ENCODE results near the gene SBNO1.
"Not testable (repeated sequence)": the region's sequence is repeated elsewhere in the genome, so short reads cannot be mapped to it uniquely, and the experiment has no call there.

The SBNO1 gene

DNA sequence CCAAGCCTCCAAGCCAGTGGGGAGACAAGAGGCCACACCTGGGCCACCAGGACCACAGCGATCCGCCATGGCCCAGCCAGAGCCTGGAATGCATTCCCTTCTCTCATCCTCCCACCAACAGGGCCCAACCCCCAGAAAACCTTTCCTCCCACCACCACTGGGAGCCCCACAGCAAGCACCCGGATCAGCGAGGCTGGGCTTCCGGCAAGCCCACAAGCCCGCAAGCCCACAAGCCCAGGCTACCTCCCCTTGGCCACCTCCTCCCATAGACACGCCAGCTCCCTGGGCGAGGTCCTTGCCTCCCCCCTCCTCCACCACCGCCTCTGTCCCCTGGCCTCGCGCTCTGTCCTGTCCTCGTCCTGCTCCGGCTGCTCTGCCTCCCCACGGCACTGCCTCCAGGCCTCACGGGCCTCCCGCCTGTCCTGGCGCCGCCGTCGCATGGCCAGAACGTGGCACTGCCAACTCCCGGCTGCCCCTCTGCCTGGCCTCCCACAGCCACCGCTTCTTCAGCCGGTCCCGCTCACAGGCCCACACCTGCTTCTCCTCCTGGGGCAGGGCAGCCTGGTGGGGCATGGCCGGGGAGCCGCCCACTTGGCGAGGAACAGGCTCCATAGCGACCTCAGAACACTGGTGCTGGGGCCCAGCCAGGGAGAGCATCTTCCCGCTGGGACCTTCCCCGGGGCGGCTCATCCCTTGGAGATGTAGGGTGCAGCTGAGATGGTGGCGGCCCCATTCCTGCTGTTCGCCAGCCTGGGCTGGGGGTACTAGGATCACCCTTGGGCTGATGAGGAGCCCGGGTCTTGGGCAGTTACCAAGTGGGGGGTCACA lies 98.6 kb downstream of the SBNO1 start:
- Mint-ChIP-seq H3K27me3 (no peaks in the 10 kb centered on the region), H3K4me3 (no peak overlapping the region), H3K9me3 (no peaks in the 10 kb centered on the region), H3K4me1 (peaks cover 23 to 54% of the 10 kb centered on the region in 2 donors), H3K36me3 (peaks cover 21 to 33% of the 10 kb centered on the region in 2 donors), H3K27ac (no peak overlapping the region)
- ATAC-seq (replicated peaks) = no peak
- no peak for DNase-seq

DNA sequence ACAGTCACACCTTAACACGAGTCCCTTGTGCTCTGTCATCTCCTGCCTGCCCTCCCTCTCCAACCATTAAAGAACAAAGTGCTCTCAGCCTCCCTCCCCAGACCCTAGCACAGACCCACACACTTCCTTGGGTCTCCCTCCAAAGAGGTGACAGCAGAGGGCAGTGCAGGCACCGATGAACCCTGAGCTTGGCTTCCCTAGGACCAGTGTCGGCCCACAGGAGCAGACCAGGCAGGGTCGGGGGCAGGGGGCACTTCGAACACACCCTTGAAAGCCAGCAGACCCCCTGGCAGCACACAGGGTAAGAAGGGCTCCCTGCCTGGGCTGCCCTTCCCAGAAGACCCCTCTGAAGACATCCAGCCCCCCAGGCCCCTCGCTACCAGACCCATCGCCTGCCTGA lies 100.0 kb downstream of the SBNO1 start:
- H3K27me3 Mint-ChIP-seq = no peaks in the 10 kb centered on the region
- H3K27ac Mint-ChIP-seq = no peak overlapping the region

DNA sequence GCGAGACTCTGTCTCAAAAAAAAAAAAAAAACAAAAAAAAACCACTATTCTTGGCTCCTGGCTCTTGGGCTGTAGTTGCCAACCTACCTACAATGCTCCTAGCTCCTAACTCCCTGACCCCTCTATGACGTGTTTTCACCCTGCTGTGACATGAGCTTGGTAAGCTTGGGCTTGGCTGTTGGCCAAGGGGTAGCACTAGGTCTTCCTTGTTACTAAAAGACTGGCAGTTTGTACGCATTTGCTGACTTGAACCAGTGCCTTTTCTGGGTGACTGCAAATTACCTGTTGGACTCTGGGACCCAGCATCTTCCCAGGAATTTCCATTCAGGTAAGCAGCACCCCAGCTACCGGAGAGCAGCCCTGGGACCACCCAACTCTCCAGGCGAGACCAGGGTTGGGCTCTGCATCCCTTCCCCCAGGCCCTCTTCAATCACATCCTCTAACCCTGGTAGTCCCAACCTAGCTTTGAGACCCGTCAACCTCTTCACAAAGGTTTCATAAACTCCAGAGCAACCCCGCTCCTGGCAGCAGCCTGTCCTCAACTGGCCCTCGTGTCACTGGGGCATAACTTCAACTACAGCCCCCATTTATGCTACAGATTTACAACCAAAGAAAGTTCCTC lies 101.3 kb downstream of the SBNO1 start:
- Mint-ChIP-seq H3K27me3 (no peaks in the 10 kb centered on the region), H3K27ac (peak overlapping the region; percentile 70), H3K9me3 (no peaks in the 10 kb centered on the region), H3K36me3 (peaks cover 25 to 40% of the 10 kb centered on the region in 2 donors), H3K4me1 (peaks cover 9 to 31% of the 10 kb centered on the region in 2 donors), H3K4me3 (no peak overlapping the region)
- ATAC-seq (replicated peaks) (no peak), DNase-seq (no peak)

More for the DNA sequence above, 100.0 kb downstream of the SBNO1 start:
- H3K4me1 Mint-ChIP-seq = peaks cover 17 to 44% of the 10 kb centered on the region in 2 donors
- H3K9me3 Mint-ChIP-seq = no peaks in the 10 kb centered on the region
- peak in 1 of 2 donors; percentile 38 for ATAC-seq (replicated peaks)
- no peak for DNase-seq
- no peak overlapping the region for H3K4me3 Mint-ChIP-seq
- peaks cover 25 to 43% of the 10 kb centered on the region in 2 donors for H3K36me3 Mint-ChIP-seq

GRCh38 chr12:123261196-123261595 lies 103.5 kb downstream of the SBNO1 start:
- ATAC-seq (replicated peaks) = no peak
- Mint-ChIP-seq H3K4me1 (peaks cover 2 to 16% of the 10 kb centered on the region in 2 donors), H3K9me3 (no peaks in the 10 kb centered on the region), H3K36me3 (peaks cover 27 to 42% of the 10 kb centered on the region in 2 donors), H3K27me3 (no peaks in the 10 kb centered on the region), H3K27ac (no peak overlapping the region), H3K4me3 (no peak overlapping the region)
- DNase-seq = no peak

DNA sequence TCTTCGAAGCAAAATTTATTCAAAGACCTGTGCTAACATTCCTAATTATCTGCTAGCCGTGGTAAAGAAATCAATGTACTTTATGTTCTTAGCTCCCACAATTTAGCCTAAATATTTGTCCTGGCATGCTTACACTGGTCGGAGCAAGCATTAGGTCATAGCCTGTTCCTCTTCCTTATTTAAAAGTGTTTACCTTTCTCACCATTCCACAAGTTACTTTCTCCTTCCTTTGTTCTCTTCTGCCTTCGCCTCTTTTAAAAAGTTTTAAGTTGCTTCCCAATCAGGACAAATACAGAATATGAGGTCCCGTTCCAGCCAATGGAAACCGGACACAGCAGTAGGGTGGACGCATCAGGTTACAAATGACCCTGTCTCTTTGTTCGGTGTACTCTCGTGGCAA lies 104.6 kb downstream of the SBNO1 start:
- DNase-seq = no peak
- H3K4me1 Mint-ChIP-seq = peaks cover 2 to 8% of the 10 kb centered on the region in 2 donors
- no peaks in the 10 kb centered on the region for H3K27me3 Mint-ChIP-seq
- no peak overlapping the region for H3K27ac Mint-ChIP-seq
- H3K9me3 Mint-ChIP-seq = no peaks in the 10 kb centered on the region
- peaks cover 29 to 39% of the 10 kb centered on the region in 2 donors for H3K36me3 Mint-ChIP-seq
- ATAC-seq (replicated peaks) = no peak
- no peak overlapping the region for H3K4me3 Mint-ChIP-seq

GRCh38 chr12:123258593-123258992 lies 106.1 kb downstream of the SBNO1 start:
- Mint-ChIP-seq H3K4me3 (no peak overlapping the region), H3K36me3 (peaks cover 23 to 41% of the 10 kb centered on the region in 2 donors), H3K9me3 (no peaks in the 10 kb centered on the region), H3K27ac (no peak overlapping the region), H3K27me3 (no peaks in the 10 kb centered on the region), H3K4me1 (peaks cover 0 to 2% of the 10 kb centered on the region in 2 donors)
- no peak for ATAC-seq (replicated peaks)
- DNase-seq = no peak

GRCh38 chr12:123254853-123255446 lies 109.7 kb downstream of the SBNO1 start:
- Mint-ChIP-seq H3K27me3 (no peaks in the 10 kb centered on the region), H3K27ac (no peak overlapping the region), H3K4me1 (peaks cover 20% of the 10 kb centered on the region in 2 donors), H3K36me3 (peaks cover 16 to 36% of the 10 kb centered on the region in 2 donors), H3K9me3 (no peaks in the 10 kb centered on the region), H3K4me3 (no peak overlapping the region)
- ATAC-seq (replicated peaks) (no peak), DNase-seq (no peak)

DNA sequence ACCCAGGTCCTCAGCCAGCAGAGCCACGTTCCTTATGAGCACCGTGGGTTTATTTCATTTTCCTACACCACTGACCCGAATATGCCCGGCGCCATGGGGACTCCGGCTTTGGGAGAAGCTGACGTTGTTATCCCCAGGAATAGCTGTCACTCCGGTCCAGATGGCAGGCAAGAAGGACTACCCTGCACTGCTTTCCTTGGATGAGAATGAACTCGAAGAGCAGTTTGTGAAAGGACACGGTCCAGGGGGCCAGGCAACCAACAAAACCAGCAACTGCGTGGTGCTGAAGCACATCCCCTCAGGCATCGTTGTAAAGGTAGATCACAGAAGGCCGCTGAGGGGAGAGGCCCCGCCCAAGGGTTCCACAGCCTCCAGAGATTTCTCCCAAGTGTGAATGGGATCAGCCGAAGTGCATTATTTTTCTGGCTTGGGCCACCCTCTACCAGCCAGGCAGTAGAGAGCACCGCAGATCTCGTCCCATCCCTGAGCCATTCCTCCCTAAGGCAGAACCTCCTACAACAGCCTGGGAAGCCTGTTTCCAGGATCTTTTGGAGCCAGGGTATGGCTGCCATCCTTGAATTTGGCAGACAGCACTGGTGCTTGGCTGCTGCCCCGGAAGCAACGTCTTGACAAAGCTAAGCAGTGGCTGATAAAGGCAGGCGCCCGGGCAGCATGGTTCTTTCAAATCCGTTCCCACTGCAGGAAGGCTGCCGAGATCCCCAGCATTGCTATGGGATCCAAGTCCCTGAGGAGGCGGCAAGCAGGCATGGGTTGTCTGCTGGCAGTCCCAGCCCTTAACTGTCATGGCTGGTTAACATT lies 110.8 kb downstream of the SBNO1 start:
- Mint-ChIP-seq H3K4me1 (peaks cover 22% of the 10 kb centered on the region in 2 donors), H3K4me3 (no peak overlapping the region), H3K27ac (no peak overlapping the region), H3K36me3 (peaks cover 17 to 38% of the 10 kb centered on the region in 2 donors), H3K27me3 (no peaks in the 10 kb centered on the region), H3K9me3 (no peaks in the 10 kb centered on the region)
- ATAC-seq (replicated peaks) (no peak), DNase-seq (no peak)

- not testable (repeated sequence) for H3K9me3 Mint-ChIP-seq; H3K27ac Mint-ChIP-seq; H3K4me3 Mint-ChIP-seq; H3K27me3 Mint-ChIP-seq; DNase-seq; ATAC-seq (replicated peaks)
- peaks cover 29 to 49% of the 10 kb centered on the region in 2 donors for H3K36me3 Mint-ChIP-seq
- H3K4me1 Mint-ChIP-seq = peaks cover 26 to 31% of the 10 kb centered on the region in 2 donors
Measured at GRCh38 chr12:123252365-123252764, 112.3 kb downstream of the SBNO1 start.

GRCh38 chr12:123251403-123252076 lies 113.1 kb downstream of the SBNO1 start:
- no peak for ATAC-seq (replicated peaks)
- Mint-ChIP-seq H3K27ac (peak overlapping the region; percentile 71), H3K9me3 (no peaks in the 10 kb centered on the region), H3K4me1 (peaks cover 30 to 37% of the 10 kb centered on the region in 2 donors), H3K4me3 (no peak overlapping the region), H3K36me3 (peaks cover 28 to 50% of the 10 kb centered on the region in 2 donors), H3K27me3 (no peaks in the 10 kb centered on the region)
- no peak for DNase-seq

- Mint-ChIP-seq H3K36me3 (peaks cover 28 to 52% of the 10 kb centered on the region in 2 donors), H3K27ac (peak overlapping the region; percentile 71), H3K4me3 (no peak overlapping the region), H3K9me3 (no peaks in the 10 kb centered on the region), H3K27me3 (no peaks in the 10 kb centered on the region), H3K4me1 (peaks cover 33 to 45% of the 10 kb centered on the region in 2 donors)
- DNase-seq (no peak), ATAC-seq (replicated peaks) (no peak)
Measured at GRCh38 chr12:123250471-123251383, 113.9 kb downstream of the SBNO1 start.

- H3K4me3 Mint-ChIP-seq; ATAC-seq (replicated peaks); DNase-seq; H3K27ac Mint-ChIP-seq; H3K27me3 Mint-ChIP-seq; H3K9me3 Mint-ChIP-seq: not testable (repeated sequence)
- Mint-ChIP-seq H3K36me3 (peaks cover 32 to 57% of the 10 kb centered on the region in 2 donors), H3K4me1 (peaks cover 38 to 53% of the 10 kb centered on the region in 2 donors)
Measured at GRCh38 chr12:123248996-123249741, 115.5 kb downstream of the SBNO1 start.

Measured in stimulated activated naive B cell treated with anti-CD40 and anti-IgM and Interleukin-4, amounts not matched to agents 10 μg/mL and 1 μg/mL and 100 μg/mL, for 72 hours (primary cell).